Suprapubic skin (tissue), 4 donors: ENCODE results near the gene TBC1D22A. TPM values are rescaled to one million over a fixed set of nuclear protein-coding genes. Genes with fewer than 3 reads are reported as not detected.
A peak's percentile ranks its signal among the peaks of the same experiment; 100 is the strongest.

ENCODE experiments used
- DNase-seq, 2 donors: peaks; one replicate each; pipeline ENCODE4 v3.0.0-alpha.2; 2019; ENCODE audit warnings: low spot score in 2 of 2
- H3K27ac ChIP-seq: fragments of 200-600 bp; sonication (generic); one replicate; pipeline ENCODE4 v1.5.1; 2019
- H3K27me3 ChIP-seq: fragments of 200-600 bp; sonication (generic); one replicate; pipeline ENCODE4 v1.5.1; 2019
- H3K36me3 ChIP-seq: fragments of 200-600 bp; sonication (generic); one replicate; pipeline ENCODE4 v1.5.1; 2019
- H3K4me1 ChIP-seq: fragments of 200-600 bp; sonication (generic); one replicate; pipeline ENCODE4 v1.5.1; 2019
- H3K4me3 ChIP-seq: fragments of 200-600 bp; sonication (generic); one replicate; pipeline ENCODE4 v1.5.1; 2019; ENCODE audit warnings: mild to moderate bottlenecking
- H3K9me3 ChIP-seq: fragments of 200-600 bp; sonication (generic); one replicate; pipeline ENCODE4 v1.5.1; 2019
- EP300 ChIP-seq: sonication (generic); formaldehyde crosslinking; IDR thresholded peaks from one replicate; pipeline ENCODE4 v1.6.1; 2017; ENCODE audit warnings: antibody characterized with exemption
- POLR2A ChIP-seq, 2 donors: fragments of 450-650 bp; IDR thresholded peaks; one replicate each; pipeline ENCODE4 v1.6.1; 2017; ENCODE audit warnings: antibody characterized with exemption in 2 of 2, mild to moderate bottlenecking in 2 of 2, moderate library complexity in 2 of 2
- POLR2AphosphoS5 ChIP-seq, 3 donors: sonication (generic); formaldehyde crosslinking; IDR thresholded peaks; one replicate each; pipeline ENCODE4 v1.6.1; 2017; ENCODE audit warnings: antibody characterized with exemption in 3 of 3
- WGBS: methylation state at CpG from one replicate; pipeline ENCODE4 v1.1.5; 2018; 5-methylcytosine and 5-hydroxymethylcytosine counted together
- total RNA-seq, 4 donors: library from RNA; depleted of rRNA; stranded (reverse); fragments of >200 nt; gene quantifications; one replicate each; pipeline ENCODE4 v1.1.0, GENCODE V29; 2016
- TF ChIP-seq, protein P1 (sequence below), 2 donors: fragments of 200-600 bp in 1 of 2; fragments of 450-650 bp in 1 of 2; sonication (generic) in 1 of 2; IDR thresholded peaks; one replicate each; pipeline ENCODE4 v1.5.1; 2016 to 2019; ENCODE audit warnings: antibody characterized with exemption in 2 of 2, mild to moderate bottlenecking in 1 of 2, moderate library complexity in 1 of 2

Gene TBC1D22A
- total RNA-seq, 4 donors from 2014 or later = 24.8 to 43.2 (median 35.4) TPM

DNA sequence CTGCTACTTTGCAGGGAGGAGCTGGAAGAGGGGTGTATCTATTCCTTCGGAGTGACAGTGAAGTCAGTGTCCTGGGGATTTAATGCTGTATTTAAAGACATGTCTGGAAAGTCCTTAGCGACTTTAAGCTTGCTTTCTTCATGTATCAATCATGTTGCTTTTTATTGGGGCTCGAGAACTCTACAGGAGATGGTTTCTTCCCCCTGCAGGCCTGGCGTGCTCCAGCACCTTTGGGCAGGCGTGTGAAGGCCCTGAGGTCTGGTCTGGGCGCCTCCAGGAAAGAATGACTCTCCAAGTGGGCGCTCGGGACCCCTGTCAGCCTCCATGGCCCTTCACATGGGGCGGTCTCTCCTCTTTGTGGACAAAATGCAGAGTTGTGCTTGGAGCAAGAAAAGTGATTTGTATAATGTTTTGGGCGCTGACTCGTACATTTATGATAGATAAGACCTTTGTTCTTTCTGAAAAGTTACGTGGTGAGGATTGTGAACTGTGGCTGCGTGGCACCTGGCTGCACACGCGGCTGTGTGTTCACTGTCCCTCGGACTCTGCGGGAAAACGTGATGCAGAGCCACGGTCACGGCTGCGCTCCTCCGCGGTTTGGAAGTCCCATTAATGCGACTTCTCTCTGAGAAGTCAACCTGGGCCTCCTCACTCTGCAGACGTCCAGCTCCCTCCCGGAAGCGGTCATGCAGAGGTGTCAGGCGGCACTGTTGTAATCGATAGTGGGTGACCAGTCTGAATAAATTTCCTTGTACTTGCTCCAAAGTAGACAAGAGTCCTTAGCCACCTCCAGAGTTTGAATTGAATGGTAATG, 282.5 kb downstream of the TBC1D22A start:
- 82% methylated on average over 24 of the region's 29 CpGs for WGBS
- Histone ChIP-seq H3K27ac (no peak overlapping the region), H3K4me3 (no peak overlapping the region), H3K36me3 (no peaks in the 10 kb centered on the region), H3K4me1 (peaks cover 11% of the 10 kb centered on the region), H3K27me3 (no peaks in the 10 kb centered on the region), H3K9me3 (no peaks in the 10 kb centered on the region)
- DNase-seq = peak in 1 of 2 donors; percentile 50
- TF ChIP-seq POLR2A (IDR thresholded peaks at IDR 0.05) (no peak), EP300 (no peak)

- 96% methylated on average over 14 of the region's 14 CpGs for WGBS
- H3K4me1 ChIP-seq = peaks cover 11% of the 10 kb centered on the region
Measured at GRCh38 chr22:47045691-47046410, 283.4 kb downstream of the TBC1D22A start.

GRCh38 chr22:47046411-47047065, 284.1 kb downstream of the TBC1D22A start:
- no peak for TF ChIP-seq POLR2A (IDR thresholded peaks at IDR 0.05)
- TF ChIP-seq, protein P1, sequence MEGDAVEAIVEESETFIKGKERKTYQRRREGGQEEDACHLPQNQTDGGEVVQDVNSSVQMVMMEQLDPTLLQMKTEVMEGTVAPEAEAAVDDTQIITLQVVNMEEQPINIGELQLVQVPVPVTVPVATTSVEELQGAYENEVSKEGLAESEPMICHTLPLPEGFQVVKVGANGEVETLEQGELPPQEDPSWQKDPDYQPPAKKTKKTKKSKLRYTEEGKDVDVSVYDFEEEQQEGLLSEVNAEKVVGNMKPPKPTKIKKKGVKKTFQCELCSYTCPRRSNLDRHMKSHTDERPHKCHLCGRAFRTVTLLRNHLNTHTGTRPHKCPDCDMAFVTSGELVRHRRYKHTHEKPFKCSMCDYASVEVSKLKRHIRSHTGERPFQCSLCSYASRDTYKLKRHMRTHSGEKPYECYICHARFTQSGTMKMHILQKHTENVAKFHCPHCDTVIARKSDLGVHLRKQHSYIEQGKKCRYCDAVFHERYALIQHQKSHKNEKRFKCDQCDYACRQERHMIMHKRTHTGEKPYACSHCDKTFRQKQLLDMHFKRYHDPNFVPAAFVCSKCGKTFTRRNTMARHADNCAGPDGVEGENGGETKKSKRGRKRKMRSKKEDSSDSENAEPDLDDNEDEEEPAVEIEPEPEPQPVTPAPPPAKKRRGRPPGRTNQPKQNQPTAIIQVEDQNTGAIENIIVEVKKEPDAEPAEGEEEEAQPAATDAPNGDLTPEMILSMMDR (IDR thresholded peaks at IDR 0.05) = no peak
- peak in 1 of 2 donors; percentile 54 for DNase-seq
- Histone ChIP-seq H3K4me1 (peaks cover 11% of the 10 kb centered on the region), H3K27me3 (no peaks in the 10 kb centered on the region), H3K4me3 (no peak overlapping the region), H3K27ac (no peak overlapping the region), H3K9me3 (no peaks in the 10 kb centered on the region), H3K36me3 (no peaks in the 10 kb centered on the region)
- 70% methylated on average over 9 of the region's 10 CpGs for WGBS

More at GRCh38 chr22:47045691-47046410, 283.4 kb downstream of the TBC1D22A start:
- no peaks in the 10 kb centered on the region for H3K36me3 ChIP-seq
- no peak overlapping the region for H3K4me3 ChIP-seq
- H3K9me3 ChIP-seq = no peaks in the 10 kb centered on the region
- H3K27ac ChIP-seq = no peak overlapping the region
- H3K27me3 ChIP-seq = no peaks in the 10 kb centered on the region
- peak in 1 of 2 donors; percentile 56 for DNase-seq
- TF ChIP-seq POLR2A (IDR thresholded peaks at IDR 0.05) = no peak
- no peak for TF ChIP-seq POLR2AphosphoS5 (IDR thresholded peaks at IDR 0.05)
- TF ChIP-seq EP300 = no peak
- TF ChIP-seq, protein P1 (IDR thresholded peaks at IDR 0.05) = no peak

GRCh38 chr22:47047321-47048122, 285.1 kb downstream of the TBC1D22A start:
- TF ChIP-seq POLR2A (IDR thresholded peaks at IDR 0.05) = no peak
- TF ChIP-seq, protein P1 (IDR thresholded peaks at IDR 0.05) = no peak
- TF ChIP-seq EP300 = no peak
- TF ChIP-seq POLR2AphosphoS5 (IDR thresholded peaks at IDR 0.05) = no peak
- WGBS = 93% methylated on average over 12 of the region's 13 CpGs
- no peak overlapping the region for H3K4me3 ChIP-seq
- H3K27ac ChIP-seq = no peak overlapping the region
- peaks cover 11% of the 10 kb centered on the region for H3K4me1 ChIP-seq
- H3K27me3 ChIP-seq = no peaks in the 10 kb centered on the region
- no peaks in the 10 kb centered on the region for H3K36me3 ChIP-seq
- peak in 1 of 2 donors; percentile 45 for DNase-seq
- H3K9me3 ChIP-seq = no peaks in the 10 kb centered on the region
